ENCODE measurements around the gene SERINC1.

The SERINC1 gene

GRCh38 chr6:122445274-122445673 lies 26.3 kb downstream of the SERINC1 start:
- Histone ChIP-seq H4K12ac (ENCODE audit: low read depth, low read length) (no peak overlapping the region), H3K18ac (ENCODE audit: low read length) (no peak overlapping the region), H2AFZ (ENCODE audit: insufficient read depth, low read length, poor library complexity) (no peak overlapping the region), H2BK5ac (ENCODE audit: low read depth, low read length, poor library complexity) (no peak overlapping the region), H3K4ac (ENCODE audit: low read depth, low read length) (no peak overlapping the region), H3K27ac (ENCODE audit: low read depth, low read length) (no peak overlapping the region), H2BK12ac (ENCODE audit: low read length) (no peak overlapping the region), H4K91ac (ENCODE audit: low read depth, low read length) (no peak overlapping the region), H3K4me2 (ENCODE audit: low read length) (no peak overlapping the region), H3K36me3 (ENCODE audit: control insufficient read depth in 1 of 2, insufficient read depth in 2 of 2, low read length in 2 of 2) (peaks cover 9 to 10% of the 10 kb centered on the region in 2 experiments), H3K4me1 (ENCODE audit: control insufficient read depth in 1 of 2, insufficient read depth in 2 of 2, low read length in 2 of 2) (no peaks in the 10 kb centered on the region), H3K9me3 (ENCODE audit: insufficient read depth, low read depth, low read length) (no peaks in the 10 kb centered on the region), H3K14ac (ENCODE audit: low read length) (no peak overlapping the region), H2BK120ac (ENCODE audit: insufficient read depth, low read length, poor library complexity) (no peak overlapping the region), H2AK5ac (ENCODE audit: low read length) (no peak overlapping the region), H3K9ac (ENCODE audit: low read length) (no peak overlapping the region), H3K27me3 (ENCODE audit: insufficient read depth, low read length) (no peaks in the 10 kb centered on the region), H3K23ac (ENCODE audit: low read length) (no peak overlapping the region), H3K4me3 (ENCODE audit: low read depth, low read length) (no peak overlapping the region), H3K79me2 (ENCODE audit: control insufficient read depth, insufficient read depth, low read length, poor library complexity) (no peaks in the 10 kb centered on the region), H3K79me1 (ENCODE audit: low read length) (no peaks in the 10 kb centered on the region), H4K8ac (ENCODE audit: low read depth, low read length) (no peak overlapping the region)
- no peak for DNase-seq
- no CpG with 5 or more reads among the region's 1 CpG for WGBS (ENCODE audit: extremely low coverage, insufficient coverage, insufficient read length)

GRCh38 chr6:122438975-122439374 lies 32.6 kb downstream of the SERINC1 start:
- no peak overlapping the region for H4K8ac ChIP-seq (ENCODE audit: low read depth, low read length)
- H3K79me1 ChIP-seq (ENCODE audit: low read length) = no peaks in the 10 kb centered on the region
- H3K79me2 ChIP-seq (ENCODE audit: control insufficient read depth, insufficient read depth, low read length, poor library complexity) = no peaks in the 10 kb centered on the region
- no peak overlapping the region for H3K4me3 ChIP-seq (ENCODE audit: low read depth, low read length)
- H3K9me3 ChIP-seq (ENCODE audit: insufficient read depth, low read depth, low read length) = peaks cover 8% of the 10 kb centered on the region
- H3K4me2 ChIP-seq (ENCODE audit: low read length) = no peak overlapping the region
- WGBS (ENCODE audit: extremely low coverage, insufficient coverage, insufficient read length) = no CpG with 5 or more reads among the region's 1 CpG
- DNase-seq = no peak
- no peak overlapping the region for H3K9ac ChIP-seq (ENCODE audit: low read length)
- no peak overlapping the region for H3K23ac ChIP-seq (ENCODE audit: low read length)
- no peak overlapping the region for H3K4ac ChIP-seq (ENCODE audit: low read depth, low read length)
- H2BK120ac ChIP-seq (ENCODE audit: insufficient read depth, low read length, poor library complexity) = no peak overlapping the region
- H3K27ac ChIP-seq (ENCODE audit: low read depth, low read length) = no peak overlapping the region
- H2BK5ac ChIP-seq (ENCODE audit: low read depth, low read length, poor library complexity) = no peak overlapping the region
- H4K91ac ChIP-seq (ENCODE audit: low read depth, low read length) = no peak overlapping the region
- H3K4me1 ChIP-seq (ENCODE audit: control insufficient read depth in 1 of 2, insufficient read depth in 2 of 2, low read length in 2 of 2) = no peaks in the 10 kb centered on the region
- no peak overlapping the region for H3K14ac ChIP-seq (ENCODE audit: low read length)
- no peak overlapping the region for H2BK12ac ChIP-seq (ENCODE audit: low read length)
- H2AK5ac ChIP-seq (ENCODE audit: low read length) = no peak overlapping the region
- no peak overlapping the region for H3K18ac ChIP-seq (ENCODE audit: low read length)
- no peak overlapping the region for H4K12ac ChIP-seq (ENCODE audit: low read depth, low read length)
- H3K36me3 ChIP-seq (ENCODE audit: control insufficient read depth in 1 of 2, insufficient read depth in 2 of 2, low read length in 2 of 2) = peaks cover 16 to 19% of the 10 kb centered on the region in 2 experiments
- H3K27me3 ChIP-seq (ENCODE audit: insufficient read depth, low read length) = no peaks in the 10 kb centered on the region
- H2AFZ ChIP-seq (ENCODE audit: insufficient read depth, low read length, poor library complexity) = no peak overlapping the region

GRCh38 chr6:122432816-122433215 lies 38.8 kb downstream of the SERINC1 start:
- Histone ChIP-seq H3K4me1 (ENCODE audit: control insufficient read depth in 1 of 2, insufficient read depth in 2 of 2, low read length in 2 of 2) (no peaks in the 10 kb centered on the region), H3K9ac (ENCODE audit: low read length) (no peak overlapping the region), H2AK5ac (ENCODE audit: low read length) (no peak overlapping the region), H3K4me2 (ENCODE audit: low read length) (no peak overlapping the region), H3K14ac (ENCODE audit: low read length) (no peak overlapping the region), H2BK5ac (ENCODE audit: low read depth, low read length, poor library complexity) (no peak overlapping the region), H3K36me3 (ENCODE audit: control insufficient read depth in 1 of 2, insufficient read depth in 2 of 2, low read length in 2 of 2) (peaks cover 6% of the 10 kb centered on the region in 2 experiments), H3K4me3 (ENCODE audit: low read depth, low read length) (no peak overlapping the region), H2BK120ac (ENCODE audit: insufficient read depth, low read length, poor library complexity) (no peak overlapping the region), H2AFZ (ENCODE audit: insufficient read depth, low read length, poor library complexity) (no peak overlapping the region), H3K4ac (ENCODE audit: low read depth, low read length) (no peak overlapping the region), H3K27me3 (ENCODE audit: insufficient read depth, low read length) (no peaks in the 10 kb centered on the region), H3K23ac (ENCODE audit: low read length) (no peak overlapping the region), H2BK12ac (ENCODE audit: low read length) (no peak overlapping the region), H4K91ac (ENCODE audit: low read depth, low read length) (no peak overlapping the region), H3K18ac (ENCODE audit: low read length) (no peak overlapping the region), H3K79me1 (ENCODE audit: low read length) (no peaks in the 10 kb centered on the region), H3K79me2 (ENCODE audit: control insufficient read depth, insufficient read depth, low read length, poor library complexity) (no peaks in the 10 kb centered on the region), H4K8ac (ENCODE audit: low read depth, low read length) (no peak overlapping the region), H3K9me3 (ENCODE audit: insufficient read depth, low read depth, low read length) (no peaks in the 10 kb centered on the region), H3K27ac (ENCODE audit: low read depth, low read length) (no peak overlapping the region), H4K12ac (ENCODE audit: low read depth, low read length) (no peak overlapping the region)
- DNase-seq = no peak
- no CpG with 5 or more reads among the region's 3 CpGs for WGBS (ENCODE audit: extremely low coverage, insufficient coverage, insufficient read length)

- Histone ChIP-seq H4K91ac (ENCODE audit: low read depth, low read length) (no peak overlapping the region), H3K4ac (ENCODE audit: low read depth, low read length) (no peak overlapping the region), H3K27ac (ENCODE audit: low read depth, low read length) (no peak overlapping the region), H3K14ac (ENCODE audit: low read length) (no peak overlapping the region), H3K4me3 (ENCODE audit: low read depth, low read length) (no peak overlapping the region), H2BK5ac (ENCODE audit: low read depth, low read length, poor library complexity) (no peak overlapping the region), H3K27me3 (ENCODE audit: insufficient read depth, low read length) (no peaks in the 10 kb centered on the region), H3K4me2 (ENCODE audit: low read length) (no peak overlapping the region), H3K36me3 (ENCODE audit: control insufficient read depth in 1 of 2, insufficient read depth in 2 of 2, low read length in 2 of 2) (peaks cover 4 to 6% of the 10 kb centered on the region in 2 experiments), H3K9me3 (ENCODE audit: insufficient read depth, low read depth, low read length) (no peaks in the 10 kb centered on the region), H3K79me2 (ENCODE audit: control insufficient read depth, insufficient read depth, low read length, poor library complexity) (no peaks in the 10 kb centered on the region), H3K4me1 (ENCODE audit: control insufficient read depth in 1 of 2, insufficient read depth in 2 of 2, low read length in 2 of 2) (no peaks in the 10 kb centered on the region), H3K79me1 (ENCODE audit: low read length) (no peaks in the 10 kb centered on the region), H3K23ac (ENCODE audit: low read length) (no peak overlapping the region), H3K9ac (ENCODE audit: low read length) (no peak overlapping the region), H3K18ac (ENCODE audit: low read length) (no peak overlapping the region), H2AFZ (ENCODE audit: insufficient read depth, low read length, poor library complexity) (no peak overlapping the region), H2BK12ac (ENCODE audit: low read length) (no peak overlapping the region), H2BK120ac (ENCODE audit: insufficient read depth, low read length, poor library complexity) (no peak overlapping the region), H4K12ac (ENCODE audit: low read depth, low read length) (no peak overlapping the region), H2AK5ac (ENCODE audit: low read length) (no peak overlapping the region), H4K8ac (ENCODE audit: low read depth, low read length) (no peak overlapping the region)
- no CpG with 5 or more reads among the region's 4 CpGs for WGBS (ENCODE audit: extremely low coverage, insufficient coverage, insufficient read length)
- DNase-seq = no peak
Observed at GRCh38 chr6:122431780-122432179, 39.8 kb downstream of the SERINC1 start.

Measured in trophoblast cell (in vitro differentiated cells and primary cell).